A549 (cell line): ENCODE data around the gene HHLA2.

Experiments
- CBX2 ChIP-seq: fragments of 200-600 bp; sonication (generic); IDR thresholded peaks from 2 replicates; pipeline ENCODE4 v1.6.1; 2016; ENCODE audit warnings: low read depth, mild to moderate bottlenecking, borderline replicate concordance
- CTCF ChIP-seq: fragments of >200 bp; sonication (Bioruptor Twin); formaldehyde crosslinking; IDR thresholded peaks from 3 replicates; pipeline ENCODE4 v1.5.1; 2016
- ELK1 ChIP-seq: fragments of 150-350 bp; IDR thresholded peaks from 2 replicates; pipeline ENCODE4 v1.6.1; 2014; ENCODE audit warnings: low read depth, mild to moderate bottlenecking, low read length
- EP300 ChIP-seq, 2 experiments: fragments of >200 bp; sonication (Bioruptor Twin); formaldehyde crosslinking; IDR thresholded peaks; 2 replicates in 1 of 2; 3 replicates in 1 of 2; pipeline ENCODE4 v1.6.1; 2016 to 2017
- ESRRA ChIP-seq: fragments of 150-350 bp; IDR thresholded peaks from 2 replicates; pipeline ENCODE4 v1.6.1; 2014; ENCODE audit warnings: mild to moderate bottlenecking, low read length, borderline replicate concordance
- JUNB ChIP-seq: fragments of >200 bp; sonication (Bioruptor Twin); formaldehyde crosslinking; IDR thresholded peaks from 2 replicates; pipeline ENCODE4 v1.6.1; 2016
- MAFK ChIP-seq: fragments of 450-650 bp; IDR thresholded peaks from 2 replicates; pipeline ENCODE4 v1.6.1; 2014; ENCODE audit not compliant: partially characterized antibody
- NPAS2 ChIP-seq: fragments of 250-450 bp; sonication (Bioruptor Pico); IDR thresholded peaks from 2 replicates; pipeline ENCODE4 v1.8.0; 2022; ENCODE audit warnings: mild to moderate bottlenecking, moderate library complexity, borderline replicate concordance
- POLR2A ChIP-seq: IDR thresholded peaks from 2 replicates; pipeline ENCODE4 v1.6.1; 2012; ENCODE audit warnings: mild to moderate bottlenecking, low read length
- TP53 ChIP-seq: fragments of 250-450 bp; sonication (Bioruptor Pico); IDR thresholded peaks from 2 replicates; pipeline ENCODE4 v1.5.0; 2021; ENCODE audit warnings: mild to moderate bottlenecking, moderate library complexity
- TF ChIP-seq, protein P1 (sequence below): IDR thresholded peaks from 2 replicates; pipeline ENCODE4 v1.6.1; 2012

DNA sequence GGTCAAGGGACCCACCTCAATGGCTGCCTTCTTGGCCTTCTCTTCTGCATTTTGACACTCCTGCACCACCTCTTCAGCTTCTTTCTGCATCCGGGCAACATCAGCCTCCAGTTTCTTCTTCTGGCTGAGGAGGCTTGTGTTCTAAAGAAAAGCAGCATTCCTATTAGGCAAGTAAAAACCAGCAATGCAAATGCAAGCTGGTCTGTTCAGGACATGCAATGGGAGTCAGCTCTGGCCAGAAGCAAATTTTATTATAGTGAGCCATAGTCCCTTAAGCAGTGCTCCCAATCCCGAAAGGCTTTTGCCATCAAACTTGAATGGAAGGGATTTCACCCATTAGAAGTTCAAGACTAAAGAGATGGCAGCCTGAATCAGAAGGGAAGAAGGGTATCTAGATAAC lies 97.7 kb downstream of the HHLA2 start:
- TF ChIP-seq ELK1 = no peak
- no peak for TF ChIP-seq CTCF
- no peak for TF ChIP-seq POLR2A
- TF ChIP-seq NPAS2 (CRISPR knock-in tag) = no peak
- no peak for TF ChIP-seq CBX2
- TF ChIP-seq TP53 (CRISPR knock-in tag) = no peak
- TF ChIP-seq EP300 (IDR thresholded peaks at IDR 0.05) = no peak
- TF ChIP-seq ESRRA = no peak
- TF ChIP-seq, protein P1, sequence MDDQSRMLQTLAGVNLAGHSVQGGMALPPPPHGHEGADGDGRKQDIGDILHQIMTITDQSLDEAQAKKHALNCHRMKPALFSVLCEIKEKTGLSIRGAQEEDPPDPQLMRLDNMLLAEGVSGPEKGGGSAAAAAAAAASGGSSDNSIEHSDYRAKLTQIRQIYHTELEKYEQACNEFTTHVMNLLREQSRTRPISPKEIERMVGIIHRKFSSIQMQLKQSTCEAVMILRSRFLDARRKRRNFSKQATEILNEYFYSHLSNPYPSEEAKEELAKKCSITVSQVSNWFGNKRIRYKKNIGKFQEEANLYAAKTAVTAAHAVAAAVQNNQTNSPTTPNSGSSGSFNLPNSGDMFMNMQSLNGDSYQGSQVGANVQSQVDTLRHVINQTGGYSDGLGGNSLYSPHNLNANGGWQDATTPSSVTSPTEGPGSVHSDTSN = no peak
- no peak for TF ChIP-seq JUNB
- no peak for TF ChIP-seq MAFK
